Esophagus muscularis mucosa (tissue), 3 donors: ENCODE results near the gene PKD1L1.

Source experiments
- POLR2A ChIP-seq: fragments of 450-650 bp; IDR thresholded peaks from one replicate; pipeline ENCODE4 v1.6.1; 2017; ENCODE audit warnings: antibody characterized with exemption, moderate library complexity, mild to moderate bottlenecking, low read depth
- TF ChIP-seq, protein P1 (sequence below), 3 experiments: fragments of 200-600 bp in 2 of 3; fragments of 450-650 bp in 1 of 3; sonication (generic) in 2 of 3; IDR thresholded peaks; one replicate each; pipeline ENCODE4 v1.5.1; 2017 to 2019; ENCODE audit warnings: antibody characterized with exemption in 3 of 3, mild to moderate bottlenecking in 2 of 3, moderate library complexity in 1 of 3

DNA sequence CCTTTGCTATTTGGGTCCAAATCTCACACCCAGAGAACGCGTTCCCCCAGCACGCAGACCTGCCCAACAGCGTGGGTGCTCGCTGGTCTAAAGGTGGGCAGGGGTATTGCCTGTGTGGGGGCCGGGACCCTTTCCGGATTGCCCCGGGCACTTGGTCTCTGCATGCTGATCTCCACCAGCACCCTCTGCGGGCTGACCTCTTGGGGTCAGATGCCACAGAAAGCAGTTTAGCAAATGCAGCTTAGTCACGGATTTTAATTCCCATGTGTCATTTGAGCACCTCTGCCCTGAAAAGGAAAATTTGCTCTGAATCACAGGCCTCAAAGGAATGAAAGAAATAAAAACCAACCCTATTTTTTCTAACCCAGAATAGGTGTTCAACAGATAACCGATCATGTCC, 46.7 kb downstream of the PKD1L1 start:
- TF ChIP-seq, protein P1, sequence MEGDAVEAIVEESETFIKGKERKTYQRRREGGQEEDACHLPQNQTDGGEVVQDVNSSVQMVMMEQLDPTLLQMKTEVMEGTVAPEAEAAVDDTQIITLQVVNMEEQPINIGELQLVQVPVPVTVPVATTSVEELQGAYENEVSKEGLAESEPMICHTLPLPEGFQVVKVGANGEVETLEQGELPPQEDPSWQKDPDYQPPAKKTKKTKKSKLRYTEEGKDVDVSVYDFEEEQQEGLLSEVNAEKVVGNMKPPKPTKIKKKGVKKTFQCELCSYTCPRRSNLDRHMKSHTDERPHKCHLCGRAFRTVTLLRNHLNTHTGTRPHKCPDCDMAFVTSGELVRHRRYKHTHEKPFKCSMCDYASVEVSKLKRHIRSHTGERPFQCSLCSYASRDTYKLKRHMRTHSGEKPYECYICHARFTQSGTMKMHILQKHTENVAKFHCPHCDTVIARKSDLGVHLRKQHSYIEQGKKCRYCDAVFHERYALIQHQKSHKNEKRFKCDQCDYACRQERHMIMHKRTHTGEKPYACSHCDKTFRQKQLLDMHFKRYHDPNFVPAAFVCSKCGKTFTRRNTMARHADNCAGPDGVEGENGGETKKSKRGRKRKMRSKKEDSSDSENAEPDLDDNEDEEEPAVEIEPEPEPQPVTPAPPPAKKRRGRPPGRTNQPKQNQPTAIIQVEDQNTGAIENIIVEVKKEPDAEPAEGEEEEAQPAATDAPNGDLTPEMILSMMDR (IDR thresholded peaks at IDR 0.05): no peak
- TF ChIP-seq POLR2A: no peak
